Ishikawa (cell line): ENCODE data around the gene SEPTIN7.

Source experiments
- MAX ChIP-seq: IDR thresholded peaks from 2 replicates; pipeline ENCODE4 v1.6.1; 2012
- YY1 ChIP-seq: IDR thresholded peaks from 2 replicates; pipeline ENCODE4 v1.6.1; 2012; ENCODE audit warnings: low read depth

GRCh38 chr7:35800718-35801391 is at the start of gene SEPTIN7:
- peak; percentile 95 for TF ChIP-seq YY1
- peak; percentile 86 for TF ChIP-seq MAX
